Astrocyte (in vitro differentiated cells and primary cell): ENCODE data around the gene CRYGB. TPM values are rescaled to one million over a fixed set of nuclear protein-coding genes. Genes with fewer than 3 reads are reported as not detected.

Experiments used
- DNase-seq: peaks from one replicate; pipeline ENCODE4 v3.0.0-alpha.2; 2010; ENCODE audit warnings: low read depth
- FAIRE-seq: peaks from 2 replicates; lab custom pipeline; 2011; peaks lifted over from hg19 to GRCh38; lab: Jason Lieb, UNC
- H2AFZ ChIP-seq: 2 replicates; pipeline ENCODE4 v1.6.0; 2012; ENCODE audit warnings: low read depth, low read length, inconsistent platforms
- H3K27ac ChIP-seq: 2 replicates; pipeline ENCODE4 v1.5.1; 2011; ENCODE audit warnings: low read depth, low read length, inconsistent platforms
- H3K27me3 ChIP-seq: 2 replicates; pipeline ENCODE4 v1.6.0; 2011; ENCODE audit warnings: low read length, inconsistent platforms; ENCODE audit not compliant: insufficient read depth
- H3K36me3 ChIP-seq: 2 replicates; pipeline ENCODE4 v1.5.1; 2011; ENCODE audit warnings: low read length, inconsistent platforms; ENCODE audit not compliant: insufficient read depth
- H3K4me1 ChIP-seq: 2 replicates; pipeline ENCODE4 v1.5.1; 2011; ENCODE audit warnings: low read length, inconsistent platforms; ENCODE audit not compliant: insufficient read depth
- H3K4me2 ChIP-seq: 2 replicates; pipeline ENCODE4 v1.6.0; 2012; ENCODE audit warnings: low read length, inconsistent platforms
- H3K4me3 ChIP-seq: 2 replicates; pipeline ENCODE4 v1.5.1; 2011; ENCODE audit warnings: low read depth, mild to moderate bottlenecking, low read length, inconsistent platforms; ENCODE audit not compliant: insufficient read depth
- H3K79me2 ChIP-seq: 2 replicates; pipeline ENCODE4 v1.6.0; 2012; ENCODE audit warnings: mild to moderate bottlenecking, low read length, inconsistent platforms; ENCODE audit not compliant: insufficient read depth
- H3K9ac ChIP-seq: 2 replicates; pipeline ENCODE4 v1.6.0; 2012; ENCODE audit warnings: mild to moderate bottlenecking, low read length, inconsistent platforms
- H3K9me3 ChIP-seq: 2 replicates; pipeline ENCODE4 v1.5.1; 2012; ENCODE audit warnings: low read depth, mild to moderate bottlenecking, low read length, inconsistent platforms; ENCODE audit not compliant: insufficient read depth
- H4K20me1 ChIP-seq: 2 replicates; pipeline ENCODE4 v1.6.0; 2012; ENCODE audit warnings: low read length, inconsistent platforms; ENCODE audit not compliant: insufficient read depth
- H3K27ac Mint-ChIP-seq: one replicate; pipeline ENCODE4 v1.8.0; 2021; ENCODE audit warnings: mild to moderate bottlenecking, mixed read lengths; ENCODE audit not compliant: unreplicated experiment
- H3K27me3 Mint-ChIP-seq: one replicate; pipeline ENCODE4 v1.8.0; 2021; ENCODE audit warnings: low read depth, mixed read lengths; ENCODE audit not compliant: unreplicated experiment
- H3K36me3 Mint-ChIP-seq: one replicate; pipeline ENCODE4 v1.8.0; 2021; ENCODE audit warnings: low read depth, mixed read lengths; ENCODE audit not compliant: unreplicated experiment
- H3K4me1 Mint-ChIP-seq: one replicate; pipeline ENCODE4 v1.8.0; 2021; ENCODE audit warnings: low read depth, mixed read lengths; ENCODE audit not compliant: unreplicated experiment
- H3K4me3 Mint-ChIP-seq: one replicate; pipeline ENCODE4 v1.8.0; 2021; ENCODE audit warnings: mild to moderate bottlenecking, moderate library complexity, mixed read lengths; ENCODE audit not compliant: unreplicated experiment
- H3K9me3 Mint-ChIP-seq: one replicate; pipeline ENCODE4 v1.8.0; 2021; ENCODE audit warnings: mild to moderate bottlenecking, mixed read lengths; ENCODE audit not compliant: unreplicated experiment
- EZH2 ChIP-seq: IDR thresholded peaks from 2 replicates; pipeline ENCODE4 v1.6.1; 2012; ENCODE audit warnings: mild to moderate bottlenecking, low read length, inconsistent platforms; ENCODE audit not compliant: insufficient read depth
- total RNA-seq: library from RNA; stranded (reverse); gene quantifications from 2 replicates; pipeline ENCODE4 v1.2.1, GENCODE V29; 2021
- TF ChIP-seq, protein P1 (sequence below): IDR thresholded peaks from 2 replicates; pipeline ENCODE4 v1.5.1; 2011; ENCODE audit warnings: low read depth, mild to moderate bottlenecking, inconsistent platforms, low read length, moderate library complexity; ENCODE audit not compliant: insufficient read depth

Gene CRYGB
- total RNA-seq, 1 donor from 2014 or later: not detected

DNA sequence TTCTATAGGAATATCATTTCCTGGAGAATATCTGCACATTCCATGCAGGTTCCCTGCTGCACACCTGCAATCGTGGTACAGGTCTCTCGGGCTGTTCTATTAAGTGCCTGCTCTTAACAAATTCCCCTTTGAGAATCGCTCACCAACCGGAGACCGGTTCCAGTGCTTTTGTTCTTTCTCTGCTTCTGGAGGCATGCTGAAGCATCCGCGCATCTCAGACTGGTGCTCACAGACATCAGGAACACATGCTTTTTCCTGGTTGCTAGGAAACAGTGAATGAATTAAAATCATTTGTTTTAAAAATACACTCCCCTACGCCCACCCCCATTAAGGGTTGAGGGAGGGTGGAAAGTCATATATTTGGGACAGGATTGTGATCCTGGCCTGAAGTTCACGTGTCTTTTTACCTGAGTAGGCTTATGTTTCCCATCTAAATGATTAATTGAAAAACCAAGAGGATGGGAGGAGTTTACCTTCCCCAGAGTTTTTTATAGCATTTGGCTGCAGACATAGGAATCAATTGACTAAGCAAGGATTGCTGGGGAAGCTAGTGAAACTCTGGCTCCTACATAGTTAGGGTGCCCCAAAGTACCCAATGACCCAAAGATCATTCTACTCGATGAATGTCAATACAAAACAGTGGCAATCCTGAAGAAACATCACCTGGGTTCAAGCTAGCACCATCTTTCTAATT lies 44.0 kb upstream of the CRYGB start, which contains the start of gene C2orf80:
Gene C2orf80 (minus strand): TSS at position 221 of the 694 bp plus-strand sequence. CDS start 3,044 bp downstream, outside the sequence.
- H3K4me3 ChIP-seq: no peak within 1 kb of the TSS
- H3K36me3 ChIP-seq: no peaks in the 10 kb centered on the region
- H3K9ac ChIP-seq: no peak within 1 kb of the TSS
- H3K27me3 ChIP-seq: no peaks in the 10 kb centered on the region
- H3K4me3 Mint-ChIP-seq: no peak within 1 kb of the TSS
- TF ChIP-seq EZH2: no peak
- TF ChIP-seq, protein P1, sequence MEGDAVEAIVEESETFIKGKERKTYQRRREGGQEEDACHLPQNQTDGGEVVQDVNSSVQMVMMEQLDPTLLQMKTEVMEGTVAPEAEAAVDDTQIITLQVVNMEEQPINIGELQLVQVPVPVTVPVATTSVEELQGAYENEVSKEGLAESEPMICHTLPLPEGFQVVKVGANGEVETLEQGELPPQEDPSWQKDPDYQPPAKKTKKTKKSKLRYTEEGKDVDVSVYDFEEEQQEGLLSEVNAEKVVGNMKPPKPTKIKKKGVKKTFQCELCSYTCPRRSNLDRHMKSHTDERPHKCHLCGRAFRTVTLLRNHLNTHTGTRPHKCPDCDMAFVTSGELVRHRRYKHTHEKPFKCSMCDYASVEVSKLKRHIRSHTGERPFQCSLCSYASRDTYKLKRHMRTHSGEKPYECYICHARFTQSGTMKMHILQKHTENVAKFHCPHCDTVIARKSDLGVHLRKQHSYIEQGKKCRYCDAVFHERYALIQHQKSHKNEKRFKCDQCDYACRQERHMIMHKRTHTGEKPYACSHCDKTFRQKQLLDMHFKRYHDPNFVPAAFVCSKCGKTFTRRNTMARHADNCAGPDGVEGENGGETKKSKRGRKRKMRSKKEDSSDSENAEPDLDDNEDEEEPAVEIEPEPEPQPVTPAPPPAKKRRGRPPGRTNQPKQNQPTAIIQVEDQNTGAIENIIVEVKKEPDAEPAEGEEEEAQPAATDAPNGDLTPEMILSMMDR: no peak
- H3K79me2 ChIP-seq: no peaks in the 10 kb centered on the region
- no peak within 1 kb of the TSS for H3K4me2 ChIP-seq
- DNase-seq (no peak), FAIRE-seq (no peak)
- no peaks in the 10 kb centered on the region for H3K9me3 ChIP-seq
- no peak within 1 kb of the TSS for H3K27ac ChIP-seq
- H3K4me1 ChIP-seq: no peaks in the 10 kb centered on the region
- H4K20me1 ChIP-seq: no peaks in the 10 kb centered on the region
- no peak within 1 kb of the TSS for H2AFZ ChIP-seq
- peaks cover 9% of the 10 kb centered on the region for H3K27me3 Mint-ChIP-seq
- no peaks in the 10 kb centered on the region for H3K36me3 Mint-ChIP-seq
- no peaks in the 10 kb centered on the region for H3K4me1 Mint-ChIP-seq
- no peak within 1 kb of the TSS for H3K27ac Mint-ChIP-seq
- no peaks in the 10 kb centered on the region for H3K9me3 Mint-ChIP-seq

- no peaks in the 10 kb centered on the region for H3K9me3 Mint-ChIP-seq
- Histone ChIP-seq H3K79me2 (no peaks in the 10 kb centered on the region), H3K9me3 (no peaks in the 10 kb centered on the region), H3K9ac (no peak overlapping the region), H3K4me3 (no peak overlapping the region), H3K36me3 (no peaks in the 10 kb centered on the region), H2AFZ (no peak overlapping the region), H4K20me1 (no peaks in the 10 kb centered on the region), H3K27ac (no peak overlapping the region), H3K4me1 (no peaks in the 10 kb centered on the region), H3K4me2 (no peak overlapping the region), H3K27me3 (peaks cover under 1% of the 10 kb centered on the region)
- no peak overlapping the region for H3K4me3 Mint-ChIP-seq
- no peaks in the 10 kb centered on the region for H3K4me1 Mint-ChIP-seq
- no peaks in the 10 kb centered on the region for H3K36me3 Mint-ChIP-seq
- no peak overlapping the region for H3K27ac Mint-ChIP-seq
- FAIRE-seq (no peak), DNase-seq (no peak)
- TF ChIP-seq EZH2: no peak
- TF ChIP-seq, protein P1: no peak
- H3K27me3 Mint-ChIP-seq: peaks cover 15% of the 10 kb centered on the region
Observed at GRCh38 chr2:208189069-208189809, 43.3 kb upstream of the CRYGB start.
